Left lung (tissue), 10 donors: ENCODE results near the gene FGFR3. TPM values are rescaled to one million over a fixed set of nuclear protein-coding genes. Genes with fewer than 3 reads are reported as not detected.

Experiments used
- ATAC-seq: fragments of 200-7000 bp; cut with Tn5 transposase; one replicate; pipeline ENCODE4 v1.9.1; 2020; ENCODE audit warnings: moderate library complexity
- DNase-seq, 4 donors: peaks; one replicate each; pipeline ENCODE4 v3.0.0-alpha.2; 2013 to 2020
- H3K27ac ChIP-seq, 2 donors: fragments of 200-600 bp; sonication (generic) in 1 of 2; one replicate each; pipeline versions ENCODE4 v1.5.0 to v1.8.0; 2020 to 2021
- H3K27me3 ChIP-seq, 2 donors: fragments of 200-600 bp; sonication (generic) in 1 of 2; one replicate each; pipeline versions ENCODE4 v1.5.0 to v1.8.0; 2020 to 2021
- H3K36me3 ChIP-seq, 2 donors: fragments of 200-600 bp; sonication (generic) in 1 of 2; one replicate each; pipeline versions ENCODE4 v1.5.0 to v1.8.0; 2020 to 2021
- H3K4me1 ChIP-seq, 2 donors: fragments of 200-600 bp; one replicate each; pipeline ENCODE4 v1.8.0; 2021
- H3K4me3 ChIP-seq, 2 donors: fragments of 200-600 bp; sonication (generic) in 1 of 2; one replicate each; pipeline versions ENCODE4 v1.5.0 to v1.8.0; 2020 to 2021; ENCODE audit warnings: mild to moderate bottlenecking in 1 of 2
- H3K9me3 ChIP-seq, 2 donors: fragments of 200-600 bp; sonication (generic) in 1 of 2; one replicate each; pipeline versions ENCODE4 v1.5.0 to v1.8.0; 2020 to 2021
- CTCF ChIP-seq, 2 donors: fragments of 200-600 bp; sonication (generic) in 1 of 2; IDR thresholded peaks; one replicate each; pipeline versions ENCODE4 v1.5.0 to v1.8.0; 2021; ENCODE audit warnings: antibody characterized with exemption in 2 of 2
- intact Hi-C, 2 donors: fragments of 100-400 bp; cut with DNase I; formaldehyde crosslinking; loops; one replicate each; pipeline versions ENCODE4 v1.11.2 to v1.14.2; 2022
- polyA plus RNA-seq, 6 donors: library from polyadenylated mRNA; unstranded; fragments of 120-200 nt; gene quantifications; one replicate each; pipeline ENCODE4 v1.2.1, GENCODE V29; 2013; ENCODE audit not compliant: insufficient read length in 6 of 6
- total RNA-seq, 2 donors: library from RNA; stranded (reverse); fragmentation: NEBNext Ultra II Directional; extraction: Animal tissue kit (Norgen Biotek cat#: 25700); gene quantifications; one replicate each; pipeline ENCODE4 v1.2.1, GENCODE V29; 2021
- donor health status: DM: no; HTN: yes; CAD: no.
- donor health status: DM: no; HTN: no; CAD: no.

The FGFR3 gene
- total and polyA plus RNA-seq, 8 donors, result 10.8 to 134 (median 90.4) TPM

DNA sequence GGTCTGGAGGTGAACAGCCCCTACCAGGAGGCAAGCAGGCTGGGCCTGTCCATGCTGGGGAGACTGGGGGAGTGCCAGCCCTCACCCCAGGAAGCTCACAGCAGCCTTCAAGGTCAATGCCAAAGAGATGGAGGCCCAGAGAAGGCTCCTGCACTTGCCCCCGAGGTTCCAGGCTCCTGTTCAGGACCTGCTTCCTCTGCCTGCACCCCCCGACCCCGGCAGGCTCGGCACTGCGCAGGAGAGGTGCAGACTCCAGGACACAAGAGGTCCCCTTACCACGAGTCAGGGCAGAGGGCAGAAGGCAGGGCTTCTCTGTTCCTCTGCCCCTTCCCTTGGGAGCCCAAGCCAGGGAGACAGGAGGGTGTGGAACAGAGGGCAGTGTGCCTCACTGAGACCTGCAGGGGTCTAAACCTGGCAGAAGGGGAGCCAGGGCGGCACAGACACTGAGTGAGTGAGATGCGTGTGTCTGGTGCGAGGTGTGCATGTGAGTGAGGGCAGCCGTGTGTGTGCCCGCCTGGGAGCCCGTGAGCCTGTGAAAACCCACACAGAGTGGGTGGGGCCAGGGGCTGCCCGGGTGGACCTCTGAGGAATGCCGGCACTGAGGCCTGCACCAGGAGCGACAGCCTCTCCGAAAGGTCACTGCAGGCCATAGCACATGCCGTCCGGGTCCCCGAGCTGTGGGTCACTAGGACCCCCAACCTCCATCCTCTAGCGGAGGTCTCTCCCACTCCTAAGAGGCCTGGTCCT, 30.7 kb upstream of the FGFR3 start:
- H3K4me3 ChIP-seq, result no peak overlapping the region
- peaks cover 0 to 54% of the 10 kb centered on the region in 2 donors for H3K27me3 ChIP-seq
- no peaks in the 10 kb centered on the region for H3K36me3 ChIP-seq
- intact Hi-C loops, result no loop called here
- no peak for TF ChIP-seq CTCF (IDR thresholded peaks at IDR 0.05)
- DNase-seq, result no peak
- no peaks in the 10 kb centered on the region for H3K9me3 ChIP-seq
- no peak for ATAC-seq
- H3K4me1 ChIP-seq, result peaks cover 11 to 28% of the 10 kb centered on the region in 2 donors
- H3K27ac ChIP-seq, result no peak overlapping the region

GRCh38 chr4:1763070-1763549, 30.0 kb upstream of the FGFR3 start:
- TF ChIP-seq CTCF (IDR thresholded peaks at IDR 0.05), result no peak
- H3K36me3 ChIP-seq, result no peaks in the 10 kb centered on the region
- H3K4me3 ChIP-seq, result no peak overlapping the region
- H3K9me3 ChIP-seq, result no peaks in the 10 kb centered on the region
- intact Hi-C loops, result no loop called here
- DNase-seq (no peak), ATAC-seq (no peak)
- H3K4me1 ChIP-seq, result peaks cover 11 to 28% of the 10 kb centered on the region in 2 donors
- H3K27me3 ChIP-seq, result peaks cover 0 to 60% of the 10 kb centered on the region in 2 donors
- no peak overlapping the region for H3K27ac ChIP-seq

- DNase-seq (peak in 1 of 4 donors; percentile 72), ATAC-seq (peak; percentile 23)
- no peaks in the 10 kb centered on the region for H3K36me3 ChIP-seq
- H3K27ac ChIP-seq, result no peak overlapping the region
- H3K27me3 ChIP-seq, result peaks cover 4 to 65% of the 10 kb centered on the region in 2 donors
- H3K4me1 ChIP-seq, result peaks cover 11 to 33% of the 10 kb centered on the region in 2 donors
- no peak overlapping the region for H3K4me3 ChIP-seq
- TF ChIP-seq CTCF (IDR thresholded peaks at IDR 0.05), result no peak
- intact Hi-C loops, result no loop called here
- no peaks in the 10 kb centered on the region for H3K9me3 ChIP-seq
Measured at GRCh38 chr4:1763550-1764080, 29.5 kb upstream of the FGFR3 start.

GRCh38 chr4:1764670-1765069, 28.4 kb upstream of the FGFR3 start:
- peaks cover 11 to 38% of the 10 kb centered on the region in 2 donors for H3K4me1 ChIP-seq
- no peaks in the 10 kb centered on the region for H3K9me3 ChIP-seq
- ATAC-seq, result no peak
- TF ChIP-seq CTCF (IDR thresholded peaks at IDR 0.05), result no peak
- no peaks in the 10 kb centered on the region for H3K36me3 ChIP-seq
- DNase-seq, result no peak
- no peak overlapping the region for H3K27ac ChIP-seq
- peaks cover 7 to 75% of the 10 kb centered on the region in 2 donors for H3K27me3 ChIP-seq
- no peak overlapping the region for H3K4me3 ChIP-seq
- intact Hi-C loops, result no loop called here

- Histone ChIP-seq H3K27me3 (peaks cover 7 to 84% of the 10 kb centered on the region in 2 donors), H3K36me3 (no peaks in the 10 kb centered on the region), H3K27ac (no peak overlapping the region), H3K9me3 (no peaks in the 10 kb centered on the region), H3K4me1 (peaks cover 11 to 33% of the 10 kb centered on the region in 2 donors), H3K4me3 (no peak overlapping the region)
- ATAC-seq (no peak), DNase-seq (no peak)
- intact Hi-C loops, result no loop called here
- no peak for TF ChIP-seq CTCF (IDR thresholded peaks at IDR 0.05)
Measured at GRCh38 chr4:1765409-1766072, 27.6 kb upstream of the FGFR3 start.
